Stimulated activated CD8-positive, alpha-beta memory T cell treated with anti-CD3 and anti-CD28 coated beads, Interleukin-15, amount 100 ng/mL, for 4 hours (primary cell): Measurements from ENCODE around the gene CACNB2.

ENCODE experiments used
- DNase-seq, 2 donors: peaks; one replicate each; pipeline ENCODE4 v3.0.0-alpha.2; 2020; ENCODE audit warnings: low read depth in 2 of 2

The CACNB2 gene

DNA sequence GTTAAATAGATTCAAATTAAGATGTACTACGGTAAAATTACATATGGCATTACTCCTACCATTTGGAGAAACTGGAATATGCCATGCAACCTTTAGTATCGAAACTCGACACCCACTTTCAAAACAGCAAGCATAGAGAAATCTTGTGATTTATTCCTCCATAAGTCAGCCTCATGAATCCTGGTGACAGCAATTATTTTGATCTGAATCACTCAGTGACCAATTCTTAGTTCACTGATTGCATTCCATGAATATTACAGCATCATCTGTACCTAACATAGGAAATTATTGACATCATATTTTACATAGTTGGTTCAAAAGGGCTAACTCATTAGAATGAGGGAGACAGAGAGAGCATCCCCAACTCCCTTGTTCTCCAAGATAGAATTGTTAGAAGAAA is 89.6 kb downstream of the CACNB2 start:
- no peak for DNase-seq

- no peak for DNase-seq
Measured at GRCh38 chr10:18230794-18231193, 90.6 kb downstream of the CACNB2 start.

DNA sequence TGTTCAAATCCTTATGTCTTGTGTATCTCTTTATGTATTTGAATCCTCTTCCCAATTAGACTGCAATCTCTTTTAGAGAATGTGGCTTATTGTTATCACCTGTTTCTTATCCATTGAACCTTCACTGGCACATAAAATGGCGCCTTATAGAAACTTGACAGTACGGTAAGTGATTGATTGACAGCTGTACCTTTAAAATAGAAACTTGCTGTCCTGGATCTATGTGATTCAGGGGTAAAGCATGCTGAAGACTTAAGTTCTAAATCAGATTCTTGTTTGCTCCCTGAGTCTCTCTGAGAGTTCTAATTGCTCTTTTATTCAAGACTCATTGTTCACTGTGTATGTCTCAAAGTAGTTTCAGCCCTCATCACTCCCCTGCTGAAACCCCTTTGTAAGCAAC is 91.3 kb downstream of the CACNB2 start:
- DNase-seq: no peak

GRCh38 chr10:18233775-18234174 is 93.6 kb downstream of the CACNB2 start:
- DNase-seq: no peak

- DNase-seq: no peak
Measured at GRCh38 chr10:18235477-18235876, 95.3 kb downstream of the CACNB2 start.

DNA sequence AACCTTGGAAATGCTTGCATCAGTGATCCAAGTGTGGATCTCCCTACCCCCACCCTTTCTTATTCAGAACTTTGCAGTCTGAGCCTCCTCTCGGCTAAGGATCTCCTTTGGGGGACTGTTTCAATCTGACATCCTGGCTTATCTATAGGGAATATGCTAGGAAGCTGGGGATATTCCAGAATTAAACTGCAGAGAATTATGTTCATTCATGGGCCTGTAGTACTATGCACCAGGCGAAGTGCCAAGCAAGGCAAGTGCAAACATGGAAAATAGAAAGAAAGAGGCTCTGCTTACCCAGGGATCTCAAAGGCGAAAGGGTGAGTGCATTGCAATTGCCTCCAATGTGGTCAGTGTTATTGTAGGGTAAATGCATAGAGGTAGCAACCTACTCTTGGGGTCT is 96.5 kb downstream of the CACNB2 start:
- no peak for DNase-seq

DNA sequence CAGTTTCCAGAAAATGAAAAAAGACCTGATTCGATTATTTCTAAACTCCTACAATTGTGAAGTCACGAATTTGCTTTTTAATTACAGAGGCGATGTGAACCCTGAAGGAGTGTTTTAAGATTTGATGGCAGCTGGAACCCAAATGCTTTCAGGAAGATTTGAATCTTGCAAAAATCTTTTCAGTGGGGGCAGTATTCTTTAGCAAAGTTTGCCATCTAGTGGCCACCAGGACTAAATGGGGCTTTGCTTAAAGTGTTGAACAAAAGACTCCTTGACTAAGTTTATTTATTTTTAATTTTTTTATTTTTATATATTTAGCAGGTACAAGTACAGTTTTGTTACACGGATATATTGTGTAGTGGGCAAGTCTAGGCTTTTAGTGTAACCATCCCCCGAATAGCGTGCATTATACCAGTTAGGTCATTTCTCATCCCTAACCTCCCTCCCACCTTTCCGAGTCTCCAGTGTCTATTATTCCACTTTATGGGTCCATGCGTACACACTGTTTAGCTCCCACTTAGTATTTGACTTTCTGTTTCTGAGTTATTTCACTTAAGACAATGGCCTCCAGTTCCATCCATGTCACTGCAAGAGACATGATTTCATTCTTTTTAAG is 98.8 kb downstream of the CACNB2 start:
- no peak for DNase-seq

- no peak for DNase-seq
Measured at GRCh38 chr10:18240185-18240882, 100.1 kb downstream of the CACNB2 start.

DNA sequence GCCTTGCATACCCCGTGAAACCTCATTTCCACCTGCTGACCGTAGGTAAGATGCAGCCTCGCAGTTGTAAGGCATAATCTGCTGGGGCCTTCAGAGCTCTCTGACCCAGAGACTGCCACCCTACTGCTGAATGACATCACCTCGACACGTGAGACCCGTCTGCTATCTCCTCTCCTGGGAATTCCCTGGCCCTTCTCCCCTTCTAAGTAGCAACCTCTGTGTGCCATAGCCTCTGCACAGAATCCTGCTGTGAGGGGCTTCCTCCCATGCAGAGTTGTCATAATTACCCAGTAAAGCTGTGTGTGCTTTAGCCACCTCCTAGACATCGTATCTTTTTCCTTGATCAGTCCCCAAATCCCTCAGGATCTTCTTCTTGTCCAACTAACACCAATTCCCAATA is 106.7 kb downstream of the CACNB2 start:
- no peak for DNase-seq

DNA sequence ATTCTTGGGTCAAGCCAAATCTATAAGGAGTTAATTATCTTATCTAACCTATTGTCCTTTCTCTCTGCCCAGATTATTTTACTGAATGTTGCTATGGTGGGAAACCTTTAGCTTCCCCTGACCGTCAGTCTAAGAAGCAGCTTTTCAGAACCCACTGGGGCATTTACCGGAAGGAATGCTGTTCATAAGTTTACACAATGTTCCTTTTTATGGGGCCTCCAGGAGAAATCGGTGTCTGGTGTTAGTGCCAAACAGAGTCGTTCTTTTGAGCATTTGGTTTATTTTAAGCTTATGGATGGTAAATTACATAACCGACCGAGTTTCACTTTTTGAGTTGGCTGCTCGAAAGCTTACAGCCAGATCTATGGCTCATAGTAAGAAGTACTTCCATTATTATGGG is 111.9 kb downstream of the CACNB2 start:
- DNase-seq: no peak

- DNase-seq: no peak
Measured at GRCh38 chr10:18254086-18254485, 113.9 kb downstream of the CACNB2 start.

DNA sequence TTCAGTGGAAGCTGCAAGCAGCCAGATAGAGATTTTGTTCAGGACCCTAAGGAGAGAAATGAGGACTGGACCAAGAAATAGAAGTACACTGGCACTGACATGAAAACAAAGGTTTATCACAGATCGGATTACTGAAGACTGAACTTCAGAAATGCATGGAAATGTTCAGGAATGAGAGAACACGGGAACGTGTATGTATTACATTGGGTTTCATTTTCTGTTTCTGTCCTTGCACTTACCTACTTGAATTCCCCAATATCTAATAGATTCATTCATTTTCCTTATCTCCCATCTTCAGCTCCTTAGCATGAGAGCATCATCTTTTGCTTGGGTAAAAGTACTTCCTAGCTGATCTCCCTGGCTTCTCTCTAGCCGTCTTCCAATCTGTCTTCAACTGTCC is 114.5 kb downstream of the CACNB2 start:
- DNase-seq: no peak

- no peak for DNase-seq
Measured at GRCh38 chr10:18260310-18260922, 120.2 kb downstream of the CACNB2 start.

- no peak for DNase-seq
Measured at GRCh38 chr10:18261063-18261610, 120.9 kb downstream of the CACNB2 start.

DNA sequence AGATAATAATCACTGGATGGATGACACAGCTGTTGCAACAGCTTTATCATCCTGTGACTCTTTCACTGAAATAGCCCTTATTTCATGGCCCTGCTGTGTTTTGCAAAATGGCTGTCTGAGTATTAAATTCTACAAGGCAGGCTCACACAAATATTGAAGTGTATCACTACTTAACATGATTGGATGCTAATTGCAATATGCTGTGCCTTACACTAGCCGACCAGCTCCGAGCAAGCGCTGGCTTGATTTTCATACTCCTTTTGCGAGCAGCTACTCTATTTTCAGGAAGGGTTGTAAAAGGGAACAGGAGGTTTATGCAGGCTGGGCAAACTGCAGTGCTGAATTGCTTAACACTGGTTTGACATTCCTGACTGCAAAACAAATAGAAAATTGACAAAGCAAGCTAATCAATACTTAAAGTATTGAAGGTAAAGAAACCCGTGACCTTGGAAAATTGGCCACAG is 121.6 kb downstream of the CACNB2 start:
- DNase-seq: no peak

GRCh38 chr10:18264466-18265050 is 124.3 kb downstream of the CACNB2 start:
- no peak for DNase-seq

GRCh38 chr10:18268005-18268404 is 127.8 kb downstream of the CACNB2 start:
- no peak for DNase-seq

GRCh38 chr10:18271491-18271890 is 131.3 kb downstream of the CACNB2 start:
- DNase-seq: no peak

DNA sequence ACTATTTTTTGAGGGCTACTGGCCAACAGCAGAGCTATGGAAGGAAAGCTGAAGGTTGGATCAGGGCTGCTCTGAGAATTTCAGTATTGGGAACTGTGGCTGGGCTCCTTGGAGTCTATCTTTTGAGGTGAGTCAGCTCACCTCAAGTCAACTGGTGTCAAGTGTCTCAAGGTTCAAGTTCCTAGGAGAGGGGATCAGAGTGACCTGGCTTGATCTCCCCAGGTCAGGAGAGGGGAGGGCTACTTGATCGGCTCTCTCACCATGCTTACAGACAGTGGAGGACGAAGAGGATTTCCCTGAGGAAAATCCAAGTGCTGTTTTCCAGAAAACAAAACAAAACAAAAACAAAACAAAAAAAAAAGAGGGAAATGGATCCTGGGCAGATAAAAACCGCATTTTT is 132.8 kb downstream of the CACNB2 start:
- no peak for DNase-seq

DNA sequence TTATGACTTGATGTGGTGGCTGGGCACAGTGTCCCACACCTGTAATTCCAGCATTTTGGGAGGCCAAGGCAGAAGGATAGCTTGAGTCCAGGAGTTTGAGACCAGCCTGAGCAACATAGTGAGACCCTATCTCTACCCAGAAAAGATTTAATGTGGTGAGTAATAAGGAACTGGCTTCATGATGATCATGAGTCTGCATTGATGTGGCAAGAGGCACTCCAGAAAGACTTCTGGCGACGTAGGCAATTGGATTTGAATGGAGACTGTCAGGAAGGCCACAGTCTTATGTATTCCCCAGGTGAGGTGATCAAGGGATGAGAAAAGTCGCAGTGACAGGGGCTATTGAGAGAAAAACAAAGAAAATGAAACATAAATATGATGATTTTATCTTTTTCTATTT is 138.0 kb downstream of the CACNB2 start:
- DNase-seq: no peak

GRCh38 chr10:18279173-18279572 is 138.9 kb downstream of the CACNB2 start:
- DNase-seq: no peak

- no peak for DNase-seq
Measured at GRCh38 chr10:18282094-18282493, 141.9 kb downstream of the CACNB2 start.
